Upper lobe of right lung (tissue), 1 donor: ENCODE data around the gene COL5A3. TPM values are rescaled to one million over a fixed set of nuclear protein-coding genes. Genes with fewer than 3 reads are reported as not detected.

Experiments
- ATAC-seq: fragments of 200-7000 bp; cut with Tn5 transposase; one replicate; pipeline ENCODE4 v1.9.1; 2020; ENCODE audit warnings: mild to moderate bottlenecking, moderate library complexity
- DNase-seq: peaks from one replicate; pipeline ENCODE4 v3.0.0-alpha.2; 2020
- H3K27ac ChIP-seq: fragments of 200-600 bp; one replicate; pipeline ENCODE4 v1.8.0; 2022
- H3K27me3 ChIP-seq: fragments of 200-600 bp; one replicate; pipeline ENCODE4 v1.8.0; 2022; ENCODE audit warnings: mild to moderate bottlenecking
- H3K36me3 ChIP-seq: fragments of 200-600 bp; one replicate; pipeline ENCODE4 v1.8.0; 2022
- H3K4me1 ChIP-seq: fragments of 200-600 bp; one replicate; pipeline ENCODE4 v1.8.0; 2022
- H3K4me3 ChIP-seq: fragments of 200-600 bp; one replicate; pipeline ENCODE4 v1.8.0; 2022; ENCODE audit warnings: mild to moderate bottlenecking
- H3K9me3 ChIP-seq: fragments of 200-600 bp; one replicate; pipeline ENCODE4 v1.8.0; 2022
- CTCF ChIP-seq: fragments of 200-600 bp; IDR thresholded peaks from one replicate; pipeline ENCODE4 v1.8.0; 2022; ENCODE audit warnings: antibody characterized with exemption
- intact Hi-C: fragments of 100-400 bp; cut with DNase I; formaldehyde crosslinking; loops from one replicate; pipeline ENCODE4 v1.11.0; 2022
- total RNA-seq: library from RNA; stranded (reverse); fragmentation: NEBNext Ultra II Directional; extraction: Animal tissue kit (Norgen Biotek cat#: 25700); gene quantifications from one replicate; pipeline ENCODE4 v1.2.1, GENCODE V29; 2021
- donor health status: DM: no; HTN: yes; CAD: no; lungs with severe emphysema.

COL5A3 gene
- total RNA-seq, 1 donor from 2014 or later: 9.6 TPM

DNA sequence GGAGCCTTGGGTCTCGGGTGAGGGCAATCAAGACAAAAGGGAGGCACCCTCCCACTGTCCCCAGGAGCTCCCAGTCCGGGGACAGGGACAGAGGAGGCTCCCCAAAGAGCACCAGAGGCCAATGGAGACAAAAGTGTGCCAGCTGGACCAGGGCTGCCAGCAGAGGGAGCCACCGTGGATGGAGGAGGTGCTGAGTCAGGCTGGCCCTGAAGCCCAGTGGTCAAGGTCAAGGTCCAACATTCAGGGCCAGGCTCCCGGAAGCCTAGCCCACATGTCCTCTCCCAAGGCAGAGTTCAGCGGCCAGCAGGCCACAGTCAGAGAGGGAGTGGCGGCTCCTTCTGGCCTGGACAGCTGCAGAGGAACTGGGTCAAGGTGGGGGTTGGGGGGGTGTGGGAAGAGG lies 8.4 kb downstream of the COL5A3 start:
- H3K9me3 ChIP-seq: no peaks in the 10 kb centered on the region
- intact Hi-C loops: no loop called here
- peaks cover 6% of the 10 kb centered on the region for H3K27me3 ChIP-seq
- no peak overlapping the region for H3K27ac ChIP-seq
- peak; percentile 22 for ATAC-seq
- no peak for DNase-seq
- peaks cover 3% of the 10 kb centered on the region for H3K4me1 ChIP-seq
- no peak overlapping the region for H3K4me3 ChIP-seq
- H3K36me3 ChIP-seq: no peaks in the 10 kb centered on the region
- peak; percentile 33 for TF ChIP-seq CTCF

DNA sequence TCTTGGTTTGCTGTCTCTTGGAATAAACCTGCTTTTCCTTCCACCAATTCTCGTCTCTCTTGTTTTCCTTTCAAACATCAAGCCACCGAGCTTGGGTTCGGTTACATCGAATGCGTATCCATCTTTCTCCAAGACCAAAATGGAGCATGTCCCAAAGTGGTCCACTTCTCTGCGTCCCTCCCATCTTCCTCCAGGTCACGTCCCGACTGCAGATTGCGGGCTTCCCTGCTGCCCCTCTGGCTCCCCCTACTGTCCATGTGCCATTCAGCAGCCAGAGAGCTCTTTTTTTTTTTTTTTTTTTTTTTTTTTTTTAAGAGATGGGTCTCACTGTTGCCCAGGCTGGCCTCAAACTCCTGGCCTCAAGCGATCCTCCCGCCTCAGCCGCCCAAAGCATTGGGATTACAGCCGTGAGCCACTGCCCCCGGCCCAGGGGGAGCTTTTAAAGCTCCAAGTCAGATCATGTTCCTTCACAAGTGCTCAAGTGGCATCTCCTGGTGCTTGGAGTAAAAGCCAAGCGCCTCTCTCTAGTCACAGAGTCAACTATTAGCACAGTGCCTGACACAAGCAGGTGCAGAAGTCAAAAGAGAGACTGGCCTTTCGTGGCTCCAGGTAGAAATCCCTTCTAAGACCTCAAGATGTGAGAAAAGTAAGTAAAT lies 10.0 kb downstream of the COL5A3 start:
- peak; percentile 80 for ATAC-seq

GRCh38 chr19:9996541-9996940 lies 13.8 kb downstream of the COL5A3 start:
- no peak for TF ChIP-seq CTCF
- Histone ChIP-seq H3K36me3 (no peaks in the 10 kb centered on the region), H3K9me3 (no peaks in the 10 kb centered on the region), H3K27me3 (no peaks in the 10 kb centered on the region), H3K27ac (no peak overlapping the region), H3K4me1 (no peaks in the 10 kb centered on the region), H3K4me3 (no peak overlapping the region)
- DNase-seq: no peak
- intact Hi-C loops: no loop called here
- no peak for ATAC-seq

More for the DNA sequence above, 10.0 kb downstream of the COL5A3 start:
- Histone ChIP-seq H3K36me3 (no peaks in the 10 kb centered on the region), H3K27me3 (peaks cover 3% of the 10 kb centered on the region), H3K4me1 (no peaks in the 10 kb centered on the region), H3K9me3 (no peaks in the 10 kb centered on the region), H3K27ac (no peak overlapping the region), H3K4me3 (no peak overlapping the region)
- intact Hi-C loops: no loop called here
- DNase-seq: peak; percentile 73
- TF ChIP-seq CTCF: peak; percentile 76

DNA sequence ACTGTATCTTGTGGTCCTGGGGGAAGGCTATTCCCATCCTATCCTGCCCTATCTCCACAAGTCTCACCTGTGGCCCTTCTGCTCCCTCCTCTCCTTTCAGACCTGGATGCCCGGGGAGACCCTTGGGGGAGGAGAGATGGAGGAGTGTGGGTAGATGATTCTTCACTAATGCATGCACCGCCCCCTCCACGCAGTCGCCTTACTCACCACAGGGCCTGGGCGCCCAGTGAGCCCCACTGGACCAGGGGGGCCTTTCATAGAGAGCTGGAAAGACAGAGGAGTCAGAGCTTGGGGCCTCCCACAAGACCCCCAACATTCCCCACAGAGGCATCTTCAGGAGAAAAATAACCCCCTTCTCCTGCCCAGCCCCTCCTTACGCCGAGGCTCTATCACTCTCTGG lies 14.3 kb downstream of the COL5A3 start:
- Histone ChIP-seq H3K4me3 (no peak overlapping the region), H3K27me3 (no peaks in the 10 kb centered on the region), H3K9me3 (no peaks in the 10 kb centered on the region), H3K36me3 (no peaks in the 10 kb centered on the region), H3K4me1 (no peaks in the 10 kb centered on the region), H3K27ac (no peak overlapping the region)
- ATAC-seq: no peak
- no peak for DNase-seq
- intact Hi-C loops: no loop called here
- no peak for TF ChIP-seq CTCF

DNA sequence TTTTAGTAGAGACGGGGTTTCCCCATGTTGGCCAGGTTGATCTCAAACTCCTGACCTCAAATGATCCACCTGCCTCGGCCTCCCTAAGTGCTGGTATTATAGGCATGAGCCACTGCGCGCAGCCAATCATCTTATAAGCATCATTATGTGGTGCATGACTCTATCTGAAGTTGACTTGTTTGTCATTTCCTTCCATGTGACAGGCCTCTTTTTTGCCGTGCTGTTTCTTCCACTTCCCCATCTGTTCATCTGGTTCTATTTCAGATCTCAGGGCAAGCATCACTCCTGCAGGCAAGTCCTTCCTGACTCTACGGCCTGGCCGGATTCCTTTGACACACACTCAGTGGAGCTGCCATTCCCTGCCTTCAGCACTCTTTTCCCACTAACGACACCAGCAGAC lies 15.2 kb downstream of the COL5A3 start:
- no peak overlapping the region for H3K27ac ChIP-seq
- ATAC-seq: no peak
- no peaks in the 10 kb centered on the region for H3K4me1 ChIP-seq
- intact Hi-C loops: no loop called here
- no peak overlapping the region for H3K4me3 ChIP-seq
- H3K36me3 ChIP-seq: no peaks in the 10 kb centered on the region
- H3K27me3 ChIP-seq: no peaks in the 10 kb centered on the region
- TF ChIP-seq CTCF: no peak
- DNase-seq: no peak
- no peaks in the 10 kb centered on the region for H3K9me3 ChIP-seq
